SW480 (cell line): ENCODE measurements around the gene SMAD3.
"Not testable (repeated sequence)": the region's sequence is repeated elsewhere in the genome, so short reads cannot be mapped to it uniquely, and the experiment has no call there.

Experiments used
- DNase-seq: peaks from one replicate; pipeline ENCODE4 v3.0.0-alpha.2; 2016; ENCODE audit warnings: low spot score

SMAD3 gene

GRCh38 chr15:67109141-67110034 lies 44.0 kb downstream of the SMAD3 start:
- no peak for DNase-seq

- no peak for DNase-seq
Observed at GRCh38 chr15:67110361-67110781, 45.0 kb downstream of the SMAD3 start.

DNA sequence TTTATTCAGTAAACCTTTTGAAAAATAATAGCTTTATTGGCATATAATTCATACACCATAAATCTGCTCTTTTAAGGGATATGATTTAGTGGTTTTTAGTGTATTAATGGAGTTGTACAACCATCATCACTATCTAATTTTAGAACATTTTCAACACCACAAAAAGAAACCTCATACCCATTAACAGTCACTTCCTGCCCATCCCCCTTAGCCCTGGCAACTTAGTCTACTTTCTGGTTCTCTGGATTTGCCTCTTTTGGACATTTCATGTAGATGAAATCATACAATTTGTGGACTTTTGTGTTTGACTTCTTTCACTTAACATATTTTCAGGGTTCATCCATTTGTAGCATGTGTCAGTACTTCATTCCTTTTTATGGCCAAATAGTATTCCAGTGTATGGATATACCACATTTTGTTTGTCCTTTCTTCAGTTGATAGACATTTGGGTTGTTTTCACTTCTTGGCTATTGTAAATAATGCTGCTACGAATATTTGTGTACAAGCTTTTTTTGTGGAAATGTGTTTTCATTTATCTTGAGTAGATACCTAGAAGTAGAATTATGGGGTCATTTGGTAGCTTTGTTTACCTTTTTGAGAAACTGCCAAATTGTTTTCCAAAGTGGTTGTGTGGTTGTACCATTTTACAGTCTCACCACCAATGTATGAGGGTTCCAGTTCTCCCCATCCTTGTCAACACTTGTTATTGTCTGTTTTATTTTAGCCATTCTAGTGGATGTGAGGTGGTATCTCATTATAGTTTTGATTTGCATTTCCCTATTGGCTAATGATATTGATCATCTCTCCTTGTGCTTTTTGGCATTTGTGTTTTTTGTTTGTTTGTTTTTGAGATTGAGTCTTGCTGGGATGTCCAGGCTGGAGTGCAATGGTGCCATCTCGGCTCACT lies 45.8 kb downstream of the SMAD3 start:
- no peak for DNase-seq

GRCh38 chr15:67114046-67114445 lies 48.6 kb downstream of the SMAD3 start:
- no peak for DNase-seq

DNA sequence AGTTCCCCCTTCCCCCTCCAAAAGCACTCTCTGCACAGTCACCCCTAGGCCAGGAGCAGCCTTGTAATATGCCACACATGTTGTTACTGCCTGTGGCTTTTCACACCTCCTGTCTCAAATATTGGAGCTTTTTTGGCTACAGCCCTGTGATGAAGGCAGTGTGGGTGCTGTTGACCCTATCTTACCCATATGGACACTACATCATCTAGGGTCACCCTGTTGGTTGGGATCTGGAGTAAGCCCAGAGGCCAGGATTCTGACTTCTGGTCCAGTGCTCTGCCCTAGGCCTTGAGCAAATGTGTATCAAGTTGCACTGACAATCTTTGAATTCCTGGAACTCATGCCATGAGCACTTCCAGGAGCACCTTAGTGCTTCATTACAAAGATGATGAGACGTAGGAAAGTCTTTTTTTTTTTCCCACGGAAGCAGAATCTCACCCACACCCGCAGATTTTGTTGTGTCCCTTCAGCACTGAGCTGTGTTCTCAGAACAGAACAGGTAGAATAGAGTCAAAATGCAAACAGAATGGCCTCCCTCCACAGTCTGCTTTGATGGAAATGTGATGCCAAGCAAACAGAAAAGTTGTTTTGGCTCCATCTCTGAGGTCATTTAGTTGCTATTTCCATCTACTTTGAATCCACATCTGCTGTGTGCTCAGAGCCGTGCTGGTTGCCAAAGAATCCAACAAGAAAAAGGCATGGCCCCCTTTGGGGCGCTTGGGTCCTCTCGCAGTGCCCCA lies 49.6 kb downstream of the SMAD3 start:
- DNase-seq: no peak

DNA sequence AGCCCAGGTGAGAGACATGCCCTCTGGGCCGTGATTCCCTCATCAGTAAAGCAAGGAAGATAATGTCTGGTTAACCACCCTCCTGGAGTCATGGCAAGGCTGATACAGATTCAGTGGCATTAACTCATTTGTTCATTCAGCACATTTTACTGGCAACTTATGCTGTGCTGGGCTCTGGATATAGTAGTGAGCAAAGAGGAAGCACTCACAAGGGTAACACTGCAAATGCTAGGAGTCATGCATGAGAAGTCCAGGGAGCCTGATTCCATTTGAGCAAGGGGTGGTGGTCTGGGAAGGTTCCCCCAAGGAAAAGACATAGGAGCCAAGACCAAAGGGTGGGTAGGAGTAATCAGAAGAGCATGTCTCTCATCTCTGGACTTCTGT lies 50.2 kb downstream of the SMAD3 start:
- no peak for DNase-seq

GRCh38 chr15:67116742-67117141 lies 51.3 kb downstream of the SMAD3 start:
- DNase-seq: no peak

GRCh38 chr15:67117370-67117769 lies 52.0 kb downstream of the SMAD3 start:
- DNase-seq: no peak

GRCh38 chr15:67118808-67119207 lies 53.4 kb downstream of the SMAD3 start:
- DNase-seq: no peak

DNA sequence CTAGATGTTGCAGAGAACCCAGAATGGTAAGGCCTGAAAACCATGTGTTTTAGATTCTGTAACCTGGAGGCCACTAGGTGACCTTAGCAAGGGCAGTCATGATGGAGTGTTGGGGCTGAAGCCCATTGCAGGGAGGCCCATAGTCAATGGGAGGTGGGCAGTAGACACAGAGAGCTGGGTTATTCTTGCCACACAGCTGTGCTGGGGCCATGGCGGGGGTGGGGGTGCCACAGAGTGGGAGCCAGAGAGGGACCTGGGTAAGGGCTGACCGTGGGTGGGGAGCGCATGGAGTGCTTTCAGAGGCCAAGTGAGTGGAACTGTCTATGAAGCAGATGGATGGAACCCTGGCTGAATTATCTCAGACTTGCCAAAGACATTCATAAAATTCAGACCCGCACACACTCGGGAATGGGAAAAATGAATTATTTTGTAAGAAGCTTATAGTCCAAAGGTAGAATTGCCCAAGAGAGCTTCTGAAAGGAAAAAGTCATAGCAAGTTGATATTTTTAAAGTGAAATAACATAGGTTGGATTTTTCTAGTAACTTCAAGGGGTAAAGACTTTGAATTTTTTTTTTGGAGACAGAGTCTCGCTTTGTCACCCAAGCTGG lies 53.9 kb downstream of the SMAD3 start:
- DNase-seq: no peak

GRCh38 chr15:67120009-67120838 lies 54.8 kb downstream of the SMAD3 start:
- DNase-seq: no peak

GRCh38 chr15:67120839-67121643 lies 55.6 kb downstream of the SMAD3 start:
- no peak for DNase-seq

DNA sequence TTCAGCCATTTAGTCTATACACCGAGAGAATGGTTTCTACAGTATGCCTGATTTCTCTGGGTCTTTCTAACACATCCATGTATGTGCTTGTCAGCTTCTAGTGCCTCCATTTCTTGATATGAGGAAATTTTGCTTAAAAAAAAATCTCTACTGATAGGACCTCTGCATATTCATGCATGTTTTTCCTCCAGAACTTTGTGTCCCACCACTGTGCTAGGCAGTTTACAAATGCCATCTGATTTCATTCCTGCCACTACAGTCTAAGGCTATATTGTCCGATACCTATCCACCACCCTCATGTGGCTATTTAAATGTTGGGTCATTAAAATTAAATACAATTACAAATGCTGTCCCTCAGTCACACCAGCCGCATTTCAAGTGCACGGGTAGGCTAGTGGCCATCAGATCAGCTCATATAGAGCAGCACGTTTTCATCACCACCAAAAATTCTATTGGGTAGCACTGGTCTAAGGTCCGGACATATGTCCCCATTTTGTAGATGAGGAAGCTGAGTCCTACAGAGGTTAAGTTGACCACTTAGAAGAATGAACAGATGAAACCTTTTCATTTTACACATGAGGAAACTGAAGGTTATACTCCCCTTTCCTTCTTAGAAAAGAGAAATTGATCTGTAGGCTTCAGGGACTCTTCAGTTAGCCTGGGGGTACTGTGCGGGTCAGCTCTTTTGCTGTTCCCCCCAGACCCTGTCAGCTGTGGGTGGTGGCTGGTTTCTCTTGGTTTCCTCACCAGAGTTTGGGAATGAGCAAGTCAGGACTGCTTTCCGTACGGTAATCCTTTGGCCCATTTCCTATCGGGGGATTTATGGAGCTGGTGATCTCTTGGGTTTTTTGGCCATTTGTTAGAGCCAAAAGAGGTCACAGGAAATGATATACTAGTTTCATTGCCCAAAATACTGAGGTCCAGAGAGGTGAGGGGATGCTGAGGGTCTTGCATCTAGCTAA lies 56.5 kb downstream of the SMAD3 start:
- DNase-seq: no peak

DNA sequence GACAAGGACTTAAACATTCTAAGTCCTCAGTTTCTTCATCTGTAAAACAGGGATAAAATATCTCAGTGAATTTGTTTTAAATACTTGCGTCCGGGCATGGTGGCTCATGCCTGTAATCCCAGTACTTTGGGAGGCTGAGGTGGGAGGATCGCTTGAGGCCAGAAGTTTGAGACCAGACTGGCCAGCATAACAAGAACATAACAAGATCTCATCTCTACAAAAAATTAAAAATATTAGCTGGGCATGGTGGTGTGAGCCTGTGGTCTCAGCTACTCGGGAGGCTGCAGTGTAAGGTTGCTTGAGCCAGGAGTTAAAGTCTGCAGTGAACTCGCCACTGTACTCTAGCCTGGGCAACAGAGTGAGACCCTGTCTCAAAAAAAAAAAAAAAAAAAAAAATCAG lies 57.4 kb downstream of the SMAD3 start:
- not testable (repeated sequence) for DNase-seq

- DNase-seq: not testable (repeated sequence)
Observed at GRCh38 chr15:67123291-67123690, 57.9 kb downstream of the SMAD3 start.

GRCh38 chr15:67124111-67124510 lies 58.7 kb downstream of the SMAD3 start:
- no peak for DNase-seq

DNA sequence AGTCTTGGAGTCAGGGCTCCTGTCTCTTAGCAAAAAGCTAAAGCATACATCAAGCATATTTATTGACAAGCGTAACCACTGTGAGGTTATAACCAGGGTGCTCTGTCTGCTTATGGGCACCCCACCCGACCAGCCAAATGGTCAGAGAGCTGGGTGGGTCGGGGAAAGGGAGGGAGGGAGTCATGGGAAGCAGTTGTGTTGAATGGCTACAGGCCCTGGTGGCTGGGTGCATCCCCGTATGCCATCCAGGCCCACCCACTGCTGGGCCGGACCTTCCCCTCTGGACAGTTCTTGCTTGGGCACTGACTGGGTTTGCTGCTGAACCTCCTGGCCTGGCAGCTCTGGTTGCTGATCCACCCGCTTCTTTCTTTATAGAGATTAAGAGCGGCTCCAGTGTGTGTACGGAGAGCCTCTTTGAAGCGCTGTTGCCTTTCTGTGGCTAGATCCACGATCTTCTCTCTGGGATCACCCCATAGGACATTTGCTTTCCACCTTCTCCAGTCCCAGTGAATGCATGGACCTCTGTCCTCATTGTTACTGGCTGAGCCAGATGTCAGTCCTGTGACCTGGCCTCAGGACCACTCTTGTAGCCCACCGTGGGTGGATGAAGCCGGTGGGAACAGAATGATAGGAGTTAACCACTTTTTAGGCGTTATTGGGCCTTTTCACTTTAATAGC lies 59.6 kb downstream of the SMAD3 start:
- peak; percentile 48 for DNase-seq
